ENCODE measurements around the gene LCE2A.

GRCh38 chr1:152725261-152725660 lies 27.1 kb downstream of the LCE2A start:
- TF ChIP-seq CTCF (conservative IDR thresholded peaks at IDR 0.05; ENCODE audit: low read length) (no peak), EZH2phosphoT487 (IDR thresholded peaks at IDR 0.05; ENCODE audit: borderline replicate concordance, low read depth, low read length) (no peak)

Data from OCI-LY7 (cell line).